ENCODE results near the gene INPP4A.

Gene INPP4A

GRCh38 chr2:98460573-98461497 lies 16.2 kb downstream of the INPP4A start:
- H3K27ac ChIP-seq (ENCODE audit: low read depth, low read length): no peak overlapping the region
- H3K4me1 ChIP-seq (ENCODE audit: control insufficient read depth in 1 of 2, insufficient read depth in 2 of 2, low read length in 2 of 2): peaks cover 66 to 76% of the 10 kb centered on the region in 2 donors

GRCh38 chr2:98461498-98462049 lies 16.9 kb downstream of the INPP4A start:
- Histone ChIP-seq H3K36me3 (ENCODE audit: control insufficient read depth in 1 of 2, insufficient read depth in 2 of 2, low read length in 2 of 2) (peaks cover 0 to 4% of the 10 kb centered on the region in 2 donors), H3K27ac (ENCODE audit: low read depth, low read length) (no peak overlapping the region), H3K9me3 (ENCODE audit: control insufficient read depth in 1 of 2, low read length in 2 of 2) (no peaks in the 10 kb centered on the region), H3K4me3 (ENCODE audit: low read depth in 1 of 2, low read length in 2 of 2) (no peak overlapping the region), H3K4me1 (ENCODE audit: control insufficient read depth in 1 of 2, insufficient read depth in 2 of 2, low read length in 2 of 2) (peaks cover 69 to 75% of the 10 kb centered on the region in 2 donors), H3K27me3 (ENCODE audit: control insufficient read depth in 1 of 2, insufficient read depth in 2 of 2, low read length in 2 of 2) (no peaks in the 10 kb centered on the region), H3K9ac (ENCODE audit: low read depth in 1 of 2, low read length in 2 of 2) (peak overlapping the region in 1 of 2 donors; percentile 28)

More at GRCh38 chr2:98460573-98461497, 16.2 kb downstream of the INPP4A start:
- H3K36me3 ChIP-seq (ENCODE audit: control insufficient read depth in 1 of 2, insufficient read depth in 2 of 2, low read length in 2 of 2): peaks cover 0 to 4% of the 10 kb centered on the region in 2 donors
- no peak overlapping the region for H3K4me3 ChIP-seq (ENCODE audit: low read depth in 1 of 2, low read length in 2 of 2)
- no peaks in the 10 kb centered on the region for H3K27me3 ChIP-seq (ENCODE audit: control insufficient read depth in 1 of 2, insufficient read depth in 2 of 2, low read length in 2 of 2)
- peak overlapping the region in 1 of 2 donors; percentile 28 for H3K9ac ChIP-seq (ENCODE audit: low read depth in 1 of 2, low read length in 2 of 2)
- no peaks in the 10 kb centered on the region for H3K9me3 ChIP-seq (ENCODE audit: control insufficient read depth in 1 of 2, low read length in 2 of 2)

GRCh38 chr2:98463081-98463481 lies 18.4 kb downstream of the INPP4A start:
- Histone ChIP-seq H3K4me1 (ENCODE audit: control insufficient read depth in 1 of 2, insufficient read depth in 2 of 2, low read length in 2 of 2) (peaks cover 68 to 78% of the 10 kb centered on the region in 2 donors), H3K27me3 (ENCODE audit: control insufficient read depth in 1 of 2, insufficient read depth in 2 of 2, low read length in 2 of 2) (no peaks in the 10 kb centered on the region), H3K36me3 (ENCODE audit: control insufficient read depth in 1 of 2, insufficient read depth in 2 of 2, low read length in 2 of 2) (peaks cover 0 to 4% of the 10 kb centered on the region in 2 donors), H3K4me3 (ENCODE audit: low read depth in 1 of 2, low read length in 2 of 2) (peak overlapping the region in 1 of 2 donors; percentile 35), H3K9ac (ENCODE audit: low read depth in 1 of 2, low read length in 2 of 2) (no peak overlapping the region), H3K27ac (ENCODE audit: low read depth, low read length) (peak overlapping the region; percentile 48), H3K9me3 (ENCODE audit: control insufficient read depth in 1 of 2, low read length in 2 of 2) (no peaks in the 10 kb centered on the region)

- no peaks in the 10 kb centered on the region for H3K9me3 ChIP-seq (ENCODE audit: control insufficient read depth in 1 of 2, low read length in 2 of 2)
- H3K27me3 ChIP-seq (ENCODE audit: control insufficient read depth in 1 of 2, insufficient read depth in 2 of 2, low read length in 2 of 2): no peaks in the 10 kb centered on the region
- peaks cover 0 to 4% of the 10 kb centered on the region in 2 donors for H3K36me3 ChIP-seq (ENCODE audit: control insufficient read depth in 1 of 2, insufficient read depth in 2 of 2, low read length in 2 of 2)
- peak overlapping the region; percentile 8 to 35 for H3K4me3 ChIP-seq (ENCODE audit: low read depth in 1 of 2, low read length in 2 of 2)
- peak overlapping the region; percentile 48 for H3K27ac ChIP-seq (ENCODE audit: low read depth, low read length)
- no peak overlapping the region for H3K9ac ChIP-seq (ENCODE audit: low read depth in 1 of 2, low read length in 2 of 2)
- H3K4me1 ChIP-seq (ENCODE audit: control insufficient read depth in 1 of 2, insufficient read depth in 2 of 2, low read length in 2 of 2): peaks cover 69 to 79% of the 10 kb centered on the region in 2 donors
Measured at GRCh38 chr2:98463551-98463971, 18.9 kb downstream of the INPP4A start.

- peak overlapping the region; percentile 48 for H3K27ac ChIP-seq (ENCODE audit: low read depth, low read length)
- peaks cover 63 to 72% of the 10 kb centered on the region in 2 donors for H3K4me1 ChIP-seq (ENCODE audit: control insufficient read depth in 1 of 2, insufficient read depth in 2 of 2, low read length in 2 of 2)
- no peak overlapping the region for H3K9ac ChIP-seq (ENCODE audit: low read depth in 1 of 2, low read length in 2 of 2)
Measured at GRCh38 chr2:98463988-98464771, 19.5 kb downstream of the INPP4A start.

GRCh38 chr2:98464772-98465310 lies 20.2 kb downstream of the INPP4A start:
- H3K27ac ChIP-seq (ENCODE audit: low read depth, low read length): peak overlapping the region; percentile 38
- no peaks in the 10 kb centered on the region for H3K27me3 ChIP-seq (ENCODE audit: control insufficient read depth in 1 of 2, insufficient read depth in 2 of 2, low read length in 2 of 2)
- peak overlapping the region in 1 of 2 donors; percentile 9 for H3K4me3 ChIP-seq (ENCODE audit: low read depth in 1 of 2, low read length in 2 of 2)

More at GRCh38 chr2:98463988-98464771, 19.5 kb downstream of the INPP4A start:
- H3K9me3 ChIP-seq (ENCODE audit: control insufficient read depth in 1 of 2, low read length in 2 of 2): no peaks in the 10 kb centered on the region
- H3K27me3 ChIP-seq (ENCODE audit: control insufficient read depth in 1 of 2, insufficient read depth in 2 of 2, low read length in 2 of 2): no peaks in the 10 kb centered on the region
- no peaks in the 10 kb centered on the region for H3K36me3 ChIP-seq (ENCODE audit: control insufficient read depth in 1 of 2, insufficient read depth in 2 of 2, low read length in 2 of 2)
- peak overlapping the region; percentile 16 to 35 for H3K4me3 ChIP-seq (ENCODE audit: low read depth in 1 of 2, low read length in 2 of 2)

GRCh38 chr2:98465456-98466226 lies 21.0 kb downstream of the INPP4A start:
- Histone ChIP-seq H3K27me3 (ENCODE audit: control insufficient read depth in 1 of 2, insufficient read depth in 2 of 2, low read length in 2 of 2) (no peaks in the 10 kb centered on the region), H3K36me3 (ENCODE audit: control insufficient read depth in 1 of 2, insufficient read depth in 2 of 2, low read length in 2 of 2) (no peaks in the 10 kb centered on the region), H3K27ac (ENCODE audit: low read depth, low read length) (peak overlapping the region; percentile 15), H3K4me1 (ENCODE audit: control insufficient read depth in 1 of 2, insufficient read depth in 2 of 2, low read length in 2 of 2) (peaks cover 52 to 62% of the 10 kb centered on the region in 2 donors), H3K9ac (ENCODE audit: low read depth in 1 of 2, low read length in 2 of 2) (peak overlapping the region in 1 of 2 donors; percentile 22), H3K9me3 (ENCODE audit: control insufficient read depth in 1 of 2, low read length in 2 of 2) (no peaks in the 10 kb centered on the region), H3K4me3 (ENCODE audit: low read depth in 1 of 2, low read length in 2 of 2) (peak overlapping the region in 1 of 2 donors; percentile 38)

More at GRCh38 chr2:98464772-98465310, 20.2 kb downstream of the INPP4A start:
- Histone ChIP-seq H3K36me3 (ENCODE audit: control insufficient read depth in 1 of 2, insufficient read depth in 2 of 2, low read length in 2 of 2) (no peaks in the 10 kb centered on the region), H3K9ac (ENCODE audit: low read depth in 1 of 2, low read length in 2 of 2) (peak overlapping the region in 1 of 2 donors; percentile 7), H3K4me1 (ENCODE audit: control insufficient read depth in 1 of 2, insufficient read depth in 2 of 2, low read length in 2 of 2) (peaks cover 56 to 66% of the 10 kb centered on the region in 2 donors), H3K9me3 (ENCODE audit: control insufficient read depth in 1 of 2, low read length in 2 of 2) (no peaks in the 10 kb centered on the region)

GRCh38 chr2:98467082-98467536 lies 22.5 kb downstream of the INPP4A start:
- H3K9ac ChIP-seq (ENCODE audit: low read depth in 1 of 2, low read length in 2 of 2): no peak overlapping the region
- peaks cover 53 to 60% of the 10 kb centered on the region in 2 donors for H3K4me1 ChIP-seq (ENCODE audit: control insufficient read depth in 1 of 2, insufficient read depth in 2 of 2, low read length in 2 of 2)
- no peak overlapping the region for H3K27ac ChIP-seq (ENCODE audit: low read depth, low read length)

GRCh38 chr2:98467652-98468051 lies 23.0 kb downstream of the INPP4A start:
- Histone ChIP-seq H3K27ac (ENCODE audit: low read depth, low read length) (no peak overlapping the region), H3K36me3 (ENCODE audit: control insufficient read depth in 1 of 2, insufficient read depth in 2 of 2, low read length in 2 of 2) (no peaks in the 10 kb centered on the region), H3K4me1 (ENCODE audit: control insufficient read depth in 1 of 2, insufficient read depth in 2 of 2, low read length in 2 of 2) (peaks cover 59 to 65% of the 10 kb centered on the region in 2 donors), H3K27me3 (ENCODE audit: control insufficient read depth in 1 of 2, insufficient read depth in 2 of 2, low read length in 2 of 2) (no peaks in the 10 kb centered on the region), H3K9me3 (ENCODE audit: control insufficient read depth in 1 of 2, low read length in 2 of 2) (no peaks in the 10 kb centered on the region), H3K9ac (ENCODE audit: low read depth in 1 of 2, low read length in 2 of 2) (no peak overlapping the region), H3K4me3 (ENCODE audit: low read depth in 1 of 2, low read length in 2 of 2) (no peak overlapping the region)

More at GRCh38 chr2:98467082-98467536, 22.5 kb downstream of the INPP4A start:
- H3K4me3 ChIP-seq (ENCODE audit: low read depth in 1 of 2, low read length in 2 of 2): no peak overlapping the region
- H3K36me3 ChIP-seq (ENCODE audit: control insufficient read depth in 1 of 2, insufficient read depth in 2 of 2, low read length in 2 of 2): no peaks in the 10 kb centered on the region
- H3K9me3 ChIP-seq (ENCODE audit: control insufficient read depth in 1 of 2, low read length in 2 of 2): no peaks in the 10 kb centered on the region
- no peaks in the 10 kb centered on the region for H3K27me3 ChIP-seq (ENCODE audit: control insufficient read depth in 1 of 2, insufficient read depth in 2 of 2, low read length in 2 of 2)

Data from duodenal mucosa (tissue), 2 donors.